GM12878 (cell line): ENCODE results near the gene ATP5F1D. TPM values are rescaled to one million over a fixed set of nuclear protein-coding genes. Genes with fewer than 3 reads are reported as not detected.

Source experiments
- CREB1 ChIP-seq: IDR thresholded peaks from 2 replicates; pipeline ENCODE4 v1.6.1; 2012; ENCODE audit warnings: low read depth, mild to moderate bottlenecking, inconsistent platforms
- EP300 ChIP-seq, 2 experiments: fragments of 150-350 bp in 1 of 2; IDR thresholded peaks; 2 replicates each; pipeline ENCODE4 v1.6.1; 2011 to 2012; ENCODE audit warnings: low read depth in 2 of 2, low read length in 2 of 2, borderline replicate concordance in 1 of 2, improper control_type of control experiment in 1 of 2, inconsistent platforms in 1 of 2; ENCODE audit not compliant: control insufficient read depth in 1 of 2
- FOS ChIP-seq: IDR thresholded peaks from 3 replicates; pipeline ENCODE4 v1.6.1; 2011; ENCODE audit warnings: borderline replicate concordance; ENCODE audit not compliant: insufficient read length; ENCODE audit errors: extremely low read depth
- GATAD2B ChIP-seq: fragments of 450-650 bp; conservative IDR thresholded peaks from 2 replicates; pipeline ENCODE4 v1.6.1; 2017; ENCODE audit warnings: low read depth, mild to moderate bottlenecking, moderate library complexity
- HCFC1 ChIP-seq: fragments of 150-350 bp; IDR thresholded peaks from 2 replicates; pipeline ENCODE4 v1.6.1; 2014; ENCODE audit warnings: low read length
- IKZF1 ChIP-seq: fragments of 450-650 bp; conservative IDR thresholded peaks from 2 replicates; pipeline ENCODE4 v1.6.1; 2017; ENCODE audit warnings: antibody characterized with exemption, mild to moderate bottlenecking
- KAT2A ChIP-seq: conservative IDR thresholded peaks from 2 replicates; pipeline ENCODE4 v1.6.1; 2011; ENCODE audit warnings: low read depth, low read length; ENCODE audit not compliant: control insufficient read depth
- MAX ChIP-seq: IDR thresholded peaks from 2 replicates; pipeline ENCODE4 v1.6.1; 2012; ENCODE audit warnings: low read depth, low read length, improper control_type of control experiment
- MEF2B ChIP-seq: fragments of 450-650 bp; IDR thresholded peaks from 2 replicates; pipeline ENCODE4 v1.6.1; 2018; ENCODE audit warnings: mild to moderate bottlenecking, moderate library complexity; ENCODE audit not compliant: partially characterized antibody, poor library complexity, severe bottlenecking
- NFXL1 ChIP-seq: fragments of 450-650 bp; IDR thresholded peaks from 2 replicates; pipeline ENCODE4 v1.6.1; 2017; ENCODE audit warnings: antibody characterized with exemption, mild to moderate bottlenecking, borderline replicate concordance
- NFYA ChIP-seq: IDR thresholded peaks from 2 replicates; pipeline ENCODE4 v1.6.1; 2011; ENCODE audit warnings: low read depth, mild to moderate bottlenecking, low read length, improper control_type of control experiment, borderline replicate concordance
- NKRF ChIP-seq: fragments of 450-650 bp; conservative IDR thresholded peaks from 2 replicates; pipeline ENCODE4 v1.6.1; 2017; ENCODE audit warnings: mild to moderate bottlenecking, moderate library complexity
- POLR2A ChIP-seq: IDR thresholded peaks from 2 replicates; pipeline ENCODE4 v1.6.1; 2011; ENCODE audit warnings: low read depth, mild to moderate bottlenecking, low read length
- POU2F2 ChIP-seq: IDR thresholded peaks from 3 replicates; pipeline ENCODE4 v1.6.1; 2011; ENCODE audit warnings: low read depth, mild to moderate bottlenecking, low read length, borderline replicate concordance
- RAD21 ChIP-seq: IDR thresholded peaks from 2 replicates; pipeline ENCODE4 v1.6.1; 2011; ENCODE audit warnings: mild to moderate bottlenecking, low read depth, low read length, moderate library complexity; ENCODE audit not compliant: insufficient read depth
- SPI1 ChIP-seq: IDR thresholded peaks from 2 replicates; pipeline ENCODE4 v1.6.1; 2011; ENCODE audit warnings: low read depth, mild to moderate bottlenecking, low read length, moderate library complexity, borderline replicate concordance; ENCODE audit not compliant: insufficient read depth
- STAT1 ChIP-seq: fragments of 450-650 bp; conservative IDR thresholded peaks from 2 replicates; pipeline ENCODE4 v1.6.1; 2014; ENCODE audit warnings: antibody characterized with exemption, mild to moderate bottlenecking
- TAF1 ChIP-seq: IDR thresholded peaks from 2 replicates; pipeline ENCODE4 v1.6.1; 2011; ENCODE audit warnings: mild to moderate bottlenecking, low read depth, low read length, borderline replicate concordance
- TARDBP ChIP-seq: IDR thresholded peaks from 2 replicates; pipeline ENCODE4 v1.6.1; 2016; ENCODE audit warnings: borderline replicate concordance
- TBL1XR1 ChIP-seq: IDR thresholded peaks from 2 replicates; pipeline ENCODE4 v1.6.1; 2012; ENCODE audit warnings: low read depth, low read length, improper control_type of control experiment
- TCF3 ChIP-seq: IDR thresholded peaks from 2 replicates; pipeline ENCODE4 v1.6.1; 2012; ENCODE audit warnings: low read depth, mild to moderate bottlenecking, low read length, borderline replicate concordance; ENCODE audit not compliant: insufficient read depth
- ZNF622 ChIP-seq: fragments of 450-650 bp; IDR thresholded peaks from 2 replicates; pipeline ENCODE4 v1.6.1; 2017; ENCODE audit warnings: mild to moderate bottlenecking, inconsistent platforms
- polyA plus RNA-seq, 11 experiments: library from polyadenylated mRNA; depleted of rRNA in 4 of 11; unstranded in 6 of 11; stranded (reverse) in 5 of 11; fragments of >200 nt; fragmentation: Nextera tagmentation in 4 of 11; fragmentation: Illumina TruSeq in 1 of 11; extraction: Ambion mirVana in 4 of 11; extraction: Trizol in 1 of 11; gene quantifications; 1 replicate in 1 of 11; 2 replicates in 10 of 11; pipeline versions ENCODE4 v1.2.1 to v1.2.3, GENCODE V29; 2011 to 2016; ENCODE audit warnings: inconsistent platforms in 2 of 11, missing spikeins in 2 of 11, low read depth in 1 of 11
- total RNA-seq, 4 experiments: library from RNA; depleted of rRNA in 3 of 4; stranded (reverse); fragments of >200 nt in 3 of 4; fragmentation: Illumina TruSeq in 1 of 4; extraction: Trizol in 1 of 4; gene quantifications; 2 replicates each; pipeline versions ENCODE4 v1.2.1 to v1.2.3, GENCODE V29; 2013 to 2021
- TF ChIP-seq, protein P1 (sequence below): fragments of 450-650 bp; IDR thresholded peaks from 2 replicates; pipeline ENCODE4 v1.6.1; 2017; ENCODE audit warnings: antibody characterized with exemption, mild to moderate bottlenecking, moderate library complexity
- TF ChIP-seq, protein P2 (sequence below): fragments of 450-650 bp; IDR thresholded peaks from 2 replicates; pipeline ENCODE4 v1.6.1; 2016; ENCODE audit warnings: mild to moderate bottlenecking

The ATP5F1D gene
- total and polyA plus RNA-seq, 10 of the 15 experiments (the other 5 are each of a cell fraction or from before 2014, with no cell fraction given), result 7.2 to 357 (median 49.5) TPM

DNA sequence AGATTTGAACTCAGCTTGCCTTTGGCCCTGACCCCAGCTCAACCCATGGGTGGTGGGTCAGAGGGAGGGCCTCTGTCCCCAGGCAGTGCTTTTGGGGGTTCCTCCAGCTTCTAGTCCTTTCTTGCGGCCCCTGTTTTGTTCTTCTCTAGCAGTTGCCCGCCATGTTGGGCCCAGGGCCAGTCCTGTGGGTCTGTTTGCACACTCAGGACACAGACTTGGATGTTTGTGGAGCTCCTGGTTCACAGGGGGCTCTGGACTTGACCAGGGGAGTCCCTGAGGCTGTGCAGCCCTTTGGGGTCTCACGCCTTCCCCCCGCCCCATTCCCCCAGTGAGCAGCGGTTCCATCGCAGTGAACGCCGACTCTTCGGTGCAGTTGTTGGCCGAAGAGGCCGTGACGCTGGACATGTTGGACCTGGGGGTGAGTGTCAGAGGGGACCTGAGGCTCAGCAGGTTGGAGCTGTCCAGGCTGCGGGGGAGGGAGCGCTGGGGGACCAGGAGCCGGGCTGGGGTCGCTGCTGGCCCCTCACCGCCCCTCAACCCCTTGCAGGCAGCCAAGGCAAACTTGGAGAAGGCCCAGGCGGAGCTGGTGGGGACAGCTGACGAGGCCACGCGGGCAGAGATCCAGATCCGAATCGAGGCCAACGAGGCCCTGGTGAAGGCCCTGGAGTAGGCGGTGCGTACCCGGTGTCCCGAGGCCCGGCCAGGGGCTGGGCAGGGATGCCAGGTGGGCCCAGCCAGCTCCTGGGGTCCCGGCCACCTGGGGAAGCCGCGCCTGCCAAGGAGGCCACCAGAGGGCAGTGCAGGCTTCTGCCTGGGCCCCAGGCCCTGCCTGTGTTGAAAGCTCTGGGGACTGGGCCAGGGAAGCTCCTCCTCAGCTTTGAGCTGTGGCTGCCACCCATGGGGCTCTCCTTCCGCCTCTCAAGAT is 2.5 kb downstream of the ATP5F1D start (continued):
- TF ChIP-seq, protein P1, sequence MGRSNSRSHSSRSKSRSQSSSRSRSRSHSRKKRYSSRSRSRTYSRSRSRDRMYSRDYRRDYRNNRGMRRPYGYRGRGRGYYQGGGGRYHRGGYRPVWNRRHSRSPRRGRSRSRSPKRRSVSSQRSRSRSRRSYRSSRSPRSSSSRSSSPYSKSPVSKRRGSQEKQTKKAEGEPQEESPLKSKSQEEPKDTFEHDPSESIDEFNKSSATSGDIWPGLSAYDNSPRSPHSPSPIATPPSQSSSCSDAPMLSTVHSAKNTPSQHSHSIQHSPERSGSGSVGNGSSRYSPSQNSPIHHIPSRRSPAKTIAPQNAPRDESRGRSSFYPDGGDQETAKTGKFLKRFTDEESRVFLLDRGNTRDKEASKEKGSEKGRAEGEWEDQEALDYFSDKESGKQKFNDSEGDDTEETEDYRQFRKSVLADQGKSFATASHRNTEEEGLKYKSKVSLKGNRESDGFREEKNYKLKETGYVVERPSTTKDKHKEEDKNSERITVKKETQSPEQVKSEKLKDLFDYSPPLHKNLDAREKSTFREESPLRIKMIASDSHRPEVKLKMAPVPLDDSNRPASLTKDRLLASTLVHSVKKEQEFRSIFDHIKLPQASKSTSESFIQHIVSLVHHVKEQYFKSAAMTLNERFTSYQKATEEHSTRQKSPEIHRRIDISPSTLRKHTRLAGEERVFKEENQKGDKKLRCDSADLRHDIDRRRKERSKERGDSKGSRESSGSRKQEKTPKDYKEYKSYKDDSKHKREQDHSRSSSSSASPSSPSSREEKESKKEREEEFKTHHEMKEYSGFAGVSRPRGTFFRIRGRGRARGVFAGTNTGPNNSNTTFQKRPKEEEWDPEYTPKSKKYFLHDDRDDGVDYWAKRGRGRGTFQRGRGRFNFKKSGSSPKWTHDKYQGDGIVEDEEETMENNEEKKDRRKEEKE, result no peak
- no peak for TF ChIP-seq SPI1
- no peak for TF ChIP-seq EP300 (IDR thresholded peaks at IDR 0.05; ENCODE audit: borderline replicate concordance in 1 of 2, control insufficient read depth in 1 of 2, low read depth in 2 of 2, low read length in 2 of 2)
- TF ChIP-seq MAX, result peak; percentile 30
- TF ChIP-seq NKRF, result no peak
- TF ChIP-seq ZNF622, result no peak
- TF ChIP-seq HCFC1, result no peak; the same call in 1 of the 2 replicates
- no peak for TF ChIP-seq TBL1XR1
- peak; percentile 93 for TF ChIP-seq RAD21
- TF ChIP-seq POU2F2, result no peak
- TF ChIP-seq KAT2A, result no peak
- peak; percentile 85 for TF ChIP-seq TCF3
- TF ChIP-seq TAF1, result no peak
- TF ChIP-seq NFYA, result no peak
- TF ChIP-seq CREB1, result 0 out of 2 replicates have a peak, but pooled peaks have one; percentile 7
- TF ChIP-seq TARDBP, result no peak
- TF ChIP-seq, protein P2, sequence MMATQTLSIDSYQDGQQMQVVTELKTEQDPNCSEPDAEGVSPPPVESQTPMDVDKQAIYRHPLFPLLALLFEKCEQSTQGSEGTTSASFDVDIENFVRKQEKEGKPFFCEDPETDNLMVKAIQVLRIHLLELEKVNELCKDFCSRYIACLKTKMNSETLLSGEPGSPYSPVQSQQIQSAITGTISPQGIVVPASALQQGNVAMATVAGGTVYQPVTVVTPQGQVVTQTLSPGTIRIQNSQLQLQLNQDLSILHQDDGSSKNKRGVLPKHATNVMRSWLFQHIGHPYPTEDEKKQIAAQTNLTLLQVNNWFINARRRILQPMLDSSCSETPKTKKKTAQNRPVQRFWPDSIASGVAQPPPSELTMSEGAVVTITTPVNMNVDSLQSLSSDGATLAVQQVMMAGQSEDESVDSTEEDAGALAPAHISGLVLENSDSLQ, result no peak
- no peak for TF ChIP-seq POLR2A
- peak; percentile 35; the same call in 1 of the 2 replicates for TF ChIP-seq IKZF1
- TF ChIP-seq GATAD2B, result peak; percentile 58
- peak; percentile 79 for TF ChIP-seq MEF2B
- TF ChIP-seq FOS, result no peak
- TF ChIP-seq NFXL1, result no peak
- TF ChIP-seq STAT1, result 0 out of 2 replicates have a peak, but pooled peaks have one; percentile 70
